ENCODE results near the gene DOCK8.

DNA sequence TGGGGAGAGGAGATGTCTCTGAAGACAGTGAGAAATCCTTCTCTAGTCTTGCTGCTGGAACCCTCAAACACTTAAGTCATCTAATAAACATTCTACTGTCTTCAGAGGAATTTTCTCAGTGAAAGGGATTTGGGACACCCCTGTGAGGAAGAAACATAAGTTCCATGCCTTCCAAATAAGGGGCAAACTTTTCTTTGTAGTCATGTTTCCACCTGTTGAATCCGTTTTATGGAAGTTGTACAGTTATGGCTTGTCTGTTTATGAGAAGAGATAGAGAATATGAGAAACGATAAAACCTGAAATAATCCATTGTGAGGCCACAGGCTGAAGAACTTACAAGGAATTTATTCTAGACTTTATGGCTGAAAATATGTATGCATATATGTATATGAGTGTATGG lies 49.6 kb downstream of the DOCK8 start:
- TF ChIP-seq ZNF70 (CRISPR knock-in tag; IDR thresholded peaks at IDR 0.05) (no peak), ZFP30 (CRISPR knock-in tag; IDR thresholded peaks at IDR 0.05) (no peak), GLIS3 (CRISPR knock-in tag; IDR thresholded peaks at IDR 0.05) (no peak), ESRRG (CRISPR knock-in tag; IDR thresholded peaks at IDR 0.05) (no peak), OSR1 (CRISPR knock-in tag; IDR thresholded peaks at IDR 0.05) (no peak)
- TF ChIP-seq, protein P1, sequence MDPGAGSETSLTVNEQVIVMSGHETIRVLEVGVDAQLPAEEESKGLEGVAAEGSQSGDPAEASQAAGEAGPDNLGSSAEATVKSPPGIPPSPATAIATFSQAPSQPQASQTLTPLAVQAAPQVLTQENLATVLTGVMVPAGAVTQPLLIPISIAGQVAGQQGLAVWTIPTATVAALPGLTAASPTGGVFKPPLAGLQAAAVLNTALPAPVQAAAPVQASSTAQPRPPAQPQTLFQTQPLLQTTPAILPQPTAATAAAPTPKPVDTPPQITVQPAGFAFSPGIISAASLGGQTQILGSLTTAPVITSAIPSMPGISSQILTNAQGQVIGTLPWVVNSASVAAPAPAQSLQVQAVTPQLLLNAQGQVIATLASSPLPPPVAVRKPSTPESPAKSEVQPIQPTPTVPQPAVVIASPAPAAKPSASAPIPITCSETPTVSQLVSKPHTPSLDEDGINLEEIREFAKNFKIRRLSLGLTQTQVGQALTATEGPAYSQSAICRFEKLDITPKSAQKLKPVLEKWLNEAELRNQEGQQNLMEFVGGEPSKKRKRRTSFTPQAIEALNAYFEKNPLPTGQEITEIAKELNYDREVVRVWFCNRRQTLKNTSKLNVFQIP (CRISPR knock-in tag; IDR thresholded peaks at IDR 0.05; ENCODE audit: borderline replicate concordance, low read depth) = no peak

Measured in SK-N-SH treated with all-trans-retinoic acid at 6 μM for 48 hours (cell line).